Testis (tissue), 3 donors: ENCODE data around the gene KRTAP29-1. TPM values are rescaled to one million over a fixed set of nuclear protein-coding genes. Genes with fewer than 3 reads are reported as not detected.
"Not testable (repeated sequence)": the region's sequence is repeated elsewhere in the genome, so short reads cannot be mapped to it uniquely, and the experiment has no call there.

Source experiments
- DNase-seq: peaks from one replicate; pipeline ENCODE4 v3.0.0-alpha.2; 2019
- H3K27ac ChIP-seq, 2 donors: fragments of 200-600 bp; sonication (generic); one replicate each; pipeline ENCODE4 v1.5.1; 2019
- H3K27me3 ChIP-seq: fragments of 200-600 bp; sonication (generic); one replicate; pipeline ENCODE4 v1.5.1; 2019
- H3K36me3 ChIP-seq: fragments of 200-600 bp; sonication (generic); one replicate; pipeline ENCODE4 v1.5.1; 2017; ENCODE audit warnings: low read depth; ENCODE audit errors: missing control alignments
- H3K4me1 ChIP-seq: fragments of 200-600 bp; sonication (generic); one replicate; pipeline ENCODE4 v1.5.1; 2019
- H3K4me3 ChIP-seq, 2 donors: fragments of 200-600 bp; sonication (generic); one replicate each; pipeline ENCODE4 v1.5.1; 2017 to 2019
- H3K9me3 ChIP-seq: fragments of 200-600 bp; sonication (generic); one replicate; pipeline ENCODE4 v1.5.1; 2017
- POLR2A ChIP-seq: fragments of 450-650 bp; IDR thresholded peaks from one replicate; pipeline ENCODE4 v1.6.1; 2017; ENCODE audit warnings: antibody characterized with exemption, mild to moderate bottlenecking, moderate library complexity
- WGBS, 2 donors: methylation state at CpG; one replicate each; pipeline ENCODE4 v1.1.5; 2018; 5-methylcytosine and 5-hydroxymethylcytosine counted together
- intact Hi-C: fragments of 100-400 bp; cut with DNase I; formaldehyde crosslinking; loops from one replicate; pipeline ENCODE4 v1.15.1; 2023; ENCODE audit warnings: low total_unique reads
- polyA plus RNA-seq: library from polyadenylated mRNA; stranded (reverse); fragments of 350-450 nt; fragmentation: Illumina TruSeq; extraction: RNeasy Lipid Tissue Mini Kit (QIAGEN cat#74804); gene quantifications from one replicate; pipeline ENCODE4 v1.2.3, GENCODE V29; 2014; ENCODE audit warnings: low read depth, low replicate concordance; ENCODE audit not compliant: insufficient read depth
- small RNA-seq, 2 donors: library from RNA; depleted of rRNA; stranded (forward); fragments of <200 nt; gene quantifications; one replicate each; pipeline ENCODE3, GENCODE V24; 2016
- total RNA-seq, 2 donors: library from RNA; depleted of rRNA; stranded (reverse); fragments of >200 nt; gene quantifications; one replicate each; pipeline ENCODE4 v1.2.3, GENCODE V29; 2016
- TF ChIP-seq, protein P1 (sequence below), 3 experiments: fragments of 450-650 bp in 2 of 3; fragments of 200-600 bp in 1 of 3; sonication (generic) in 1 of 3; IDR thresholded peaks; one replicate each; pipeline ENCODE4 v1.5.1; 2016 to 2019; ENCODE audit warnings: antibody characterized with exemption in 3 of 3, mild to moderate bottlenecking in 2 of 3, moderate library complexity in 1 of 3

KRTAP29-1 gene
- total and polyA plus RNA-seq, 3 donors from 2014 or later: not detected

DNA sequence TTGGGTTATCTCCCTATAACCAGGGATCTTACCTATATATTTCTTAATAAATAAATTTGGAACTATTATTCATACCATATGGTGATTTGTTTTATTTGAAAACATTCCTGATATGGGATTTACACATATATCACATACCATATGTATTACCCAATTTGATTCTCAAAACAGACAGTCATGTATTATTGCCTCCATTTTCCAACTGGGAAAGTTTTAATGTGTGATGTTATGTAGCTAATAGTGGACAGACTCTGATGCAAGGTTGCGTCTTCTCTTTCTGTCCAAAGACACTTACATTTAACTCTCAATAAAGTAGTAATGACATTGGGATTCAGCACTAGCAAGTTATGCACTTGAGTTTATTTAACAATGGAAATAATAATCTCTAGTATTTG is 46.4 kb downstream of the KRTAP29-1 start:
- Histone ChIP-seq H3K27me3 (no peaks in the 10 kb centered on the region), H3K9me3 (no peaks in the 10 kb centered on the region), H3K27ac (no peak overlapping the region), H3K36me3 (no peaks in the 10 kb centered on the region), H3K4me3 (no peak overlapping the region), H3K4me1 (no peaks in the 10 kb centered on the region)
- intact Hi-C loops: no loop called here
- 87 to 96% methylated on average over 1 of the region's 1 CpG for WGBS, 2 donors
- no peak for TF ChIP-seq POLR2A
- TF ChIP-seq, protein P1, sequence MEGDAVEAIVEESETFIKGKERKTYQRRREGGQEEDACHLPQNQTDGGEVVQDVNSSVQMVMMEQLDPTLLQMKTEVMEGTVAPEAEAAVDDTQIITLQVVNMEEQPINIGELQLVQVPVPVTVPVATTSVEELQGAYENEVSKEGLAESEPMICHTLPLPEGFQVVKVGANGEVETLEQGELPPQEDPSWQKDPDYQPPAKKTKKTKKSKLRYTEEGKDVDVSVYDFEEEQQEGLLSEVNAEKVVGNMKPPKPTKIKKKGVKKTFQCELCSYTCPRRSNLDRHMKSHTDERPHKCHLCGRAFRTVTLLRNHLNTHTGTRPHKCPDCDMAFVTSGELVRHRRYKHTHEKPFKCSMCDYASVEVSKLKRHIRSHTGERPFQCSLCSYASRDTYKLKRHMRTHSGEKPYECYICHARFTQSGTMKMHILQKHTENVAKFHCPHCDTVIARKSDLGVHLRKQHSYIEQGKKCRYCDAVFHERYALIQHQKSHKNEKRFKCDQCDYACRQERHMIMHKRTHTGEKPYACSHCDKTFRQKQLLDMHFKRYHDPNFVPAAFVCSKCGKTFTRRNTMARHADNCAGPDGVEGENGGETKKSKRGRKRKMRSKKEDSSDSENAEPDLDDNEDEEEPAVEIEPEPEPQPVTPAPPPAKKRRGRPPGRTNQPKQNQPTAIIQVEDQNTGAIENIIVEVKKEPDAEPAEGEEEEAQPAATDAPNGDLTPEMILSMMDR (IDR thresholded peaks at IDR 0.05): no peak
- no peak for DNase-seq

DNA sequence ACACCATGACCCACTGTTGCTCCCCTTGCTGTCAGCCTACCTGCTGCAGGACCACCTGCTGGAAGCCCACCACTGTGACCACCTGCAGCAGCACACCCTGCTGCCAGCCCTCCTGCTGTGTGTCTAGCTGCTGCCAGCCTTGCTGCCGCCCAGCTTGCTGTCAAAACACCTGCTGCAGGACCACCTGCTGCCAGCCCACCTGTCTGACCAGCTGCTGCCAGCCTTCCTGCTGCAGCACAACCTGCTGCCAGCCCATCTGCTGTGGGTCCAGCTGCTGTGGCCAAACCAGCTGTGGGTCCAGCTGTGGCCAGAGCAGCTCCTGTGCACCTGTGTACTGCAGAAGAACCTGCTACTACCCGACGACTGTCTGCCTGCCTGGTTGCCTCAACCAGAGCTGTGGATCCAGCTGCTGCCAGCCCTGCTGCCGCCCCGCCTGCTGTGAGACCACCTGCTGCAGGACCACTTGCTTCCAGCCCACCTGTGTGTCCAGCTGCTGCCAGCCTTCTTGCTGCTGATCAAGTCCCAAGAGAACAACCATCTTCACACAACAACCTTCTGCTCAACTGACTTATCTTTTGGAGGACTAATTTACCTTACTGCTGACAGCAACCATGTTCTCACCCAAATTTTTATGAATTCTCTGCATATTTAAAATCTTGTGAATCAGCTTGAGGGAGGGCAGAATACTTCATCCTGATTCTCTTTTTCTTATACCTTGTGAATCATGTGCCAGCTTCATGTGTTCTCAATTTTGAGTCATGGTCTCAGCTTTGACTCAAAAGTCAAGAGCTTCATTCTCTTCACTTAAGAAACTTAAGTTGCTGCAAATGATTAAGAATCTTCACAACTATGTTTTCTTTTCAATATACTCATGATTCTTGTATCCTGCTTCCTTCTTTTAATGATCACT is 47.0 kb downstream of the KRTAP29-1 start, which contains the start of gene KRTAP9-9:
TSS of gene KRTAP9-9 (plus strand) at position 4 of the 910 bp plus-strand sequence.
- H3K9me3 ChIP-seq, intact Hi-C loops, DNase-seq, H3K4me3 ChIP-seq, H3K27ac ChIP-seq, H3K27me3 ChIP-seq, H3K36me3 ChIP-seq, H3K4me1 ChIP-seq: not testable (repeated sequence)
- 90 to 93% methylated on average over 4 of the region's 5 CpGs for WGBS, 2 donors

DNA sequence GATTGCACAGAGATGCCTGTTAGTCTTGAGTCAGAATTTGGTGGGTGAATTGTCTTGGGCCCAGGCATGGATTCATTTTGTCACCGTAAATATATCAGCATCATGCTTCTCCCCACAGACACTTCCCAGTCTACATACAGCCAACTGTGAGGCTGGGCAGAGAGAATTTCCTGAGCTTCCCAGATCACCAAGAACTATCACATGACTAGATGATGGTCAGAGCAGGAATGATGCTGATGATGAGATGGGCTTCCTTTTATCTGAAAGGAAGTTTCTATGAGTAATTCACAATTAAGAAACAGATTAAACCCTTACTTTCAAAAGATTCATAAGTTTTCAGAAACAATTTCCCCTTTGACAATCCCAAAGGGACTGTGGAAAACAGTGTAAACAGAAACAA is 47.8 kb downstream of the KRTAP29-1 start:
- intact Hi-C loops: no loop called here

More for the DNA sequence above, 47.8 kb downstream of the KRTAP29-1 start:
- Histone ChIP-seq H3K4me3 (no peak overlapping the region), H3K4me1 (no peaks in the 10 kb centered on the region), H3K36me3 (no peaks in the 10 kb centered on the region), H3K9me3 (no peaks in the 10 kb centered on the region), H3K27ac (no peak overlapping the region), H3K27me3 (no peaks in the 10 kb centered on the region)
- TF ChIP-seq, protein P1 (IDR thresholded peaks at IDR 0.05): no peak
- no peak for TF ChIP-seq POLR2A
- WGBS, 2 donors: 0% methylated on average over 1 of the region's 1 CpG; no CpG with 5 or more reads in 1 of the 2 donors
- no peak for DNase-seq

Small RNAs within 50 kb of the gene (small RNA-seq; reads per million reads assigned to genes)
- gene KRTAP9-10P: 0 reads per million in 2 donors

Other genes with a start within 250 kb of the KRTAP29-1 start
Only the 30 nearest of the 37 such genes appear.
- not detected for gene KRTAP4-16, start 200.6 kb downstream of the KRTAP29-1 start, total RNA-seq
- not detected for gene KRTAP4-16, start 200.6 kb downstream of the KRTAP29-1 start, polyA plus RNA-seq
- gene KRTAP4-9, start 197.5 kb downstream of the KRTAP29-1 start, total RNA-seq: not detected
- gene KRTAP4-9, start 197.5 kb downstream of the KRTAP29-1 start, polyA plus RNA-seq: not detected
- gene KRTAP4-11, start 184.5 kb downstream of the KRTAP29-1 start, total RNA-seq: not detected
- gene KRTAP4-11, start 184.5 kb downstream of the KRTAP29-1 start, polyA plus RNA-seq: not detected
- not detected for gene KRTAP4-12, start 178.7 kb downstream of the KRTAP29-1 start, total RNA-seq
- not detected for gene KRTAP4-12, start 178.7 kb downstream of the KRTAP29-1 start, polyA plus RNA-seq
- gene KRTAP4-6, start 162.3 kb downstream of the KRTAP29-1 start, total RNA-seq: not detected
- gene KRTAP4-6, start 162.3 kb downstream of the KRTAP29-1 start, polyA plus RNA-seq: not detected
- not detected for gene KRTAP4-5, start 153.0 kb downstream of the KRTAP29-1 start, total RNA-seq
- gene KRTAP4-5, start 153.0 kb downstream of the KRTAP29-1 start, polyA plus RNA-seq: not detected
- not detected for gene KRTAP4-4, start 142.1 kb downstream of the KRTAP29-1 start, total RNA-seq
- gene KRTAP4-4, start 142.1 kb downstream of the KRTAP29-1 start, polyA plus RNA-seq: not detected
- not detected for gene KRTAP4-3, start 134.6 kb downstream of the KRTAP29-1 start, total RNA-seq
- gene KRTAP4-3, start 134.6 kb downstream of the KRTAP29-1 start, polyA plus RNA-seq: not detected
- gene KRTAP4-2, start 124.6 kb downstream of the KRTAP29-1 start, total RNA-seq: not detected
- gene KRTAP4-2, start 124.6 kb downstream of the KRTAP29-1 start, polyA plus RNA-seq: not detected
- not detected for gene KRTAP4-1, start 117.9 kb downstream of the KRTAP29-1 start, total RNA-seq
- not detected for gene KRTAP4-1, start 117.9 kb downstream of the KRTAP29-1 start, polyA plus RNA-seq
- not detected for gene KRTAP9-1, start 113.0 kb downstream of the KRTAP29-1 start, total RNA-seq
- not detected for gene KRTAP9-1, start 113.0 kb downstream of the KRTAP29-1 start, polyA plus RNA-seq
- not detected for gene KRTAP9-2, start 76.2 kb downstream of the KRTAP29-1 start, total RNA-seq
- gene KRTAP9-2, start 76.2 kb downstream of the KRTAP29-1 start, polyA plus RNA-seq: not detected
- not detected for gene KRTAP9-3, start 70.4 kb downstream of the KRTAP29-1 start, total RNA-seq
- not detected for gene KRTAP9-3, start 70.4 kb downstream of the KRTAP29-1 start, polyA plus RNA-seq
- not detected for gene KRTAP9-8, start 64.9 kb downstream of the KRTAP29-1 start, total RNA-seq
- not detected for gene KRTAP9-8, start 64.9 kb downstream of the KRTAP29-1 start, polyA plus RNA-seq
- gene KRTAP9-4, start 53.2 kb downstream of the KRTAP29-1 start, total RNA-seq: not detected
- gene KRTAP9-4, start 53.2 kb downstream of the KRTAP29-1 start, polyA plus RNA-seq: not detected
- not detected for gene KRTAP9-9, start 47.5 kb downstream of the KRTAP29-1 start, total RNA-seq
- not detected for gene KRTAP9-9, start 47.5 kb downstream of the KRTAP29-1 start, polyA plus RNA-seq
- gene KRTAP9-6, start 37.5 kb downstream of the KRTAP29-1 start, total RNA-seq: not detected
- gene KRTAP9-6, start 37.5 kb downstream of the KRTAP29-1 start, polyA plus RNA-seq: not detected
- under 1 TPM in 1 of 2 donors, not detected in 1; 0.47 TPM for gene KRTAP9-7, start 27.2 kb downstream of the KRTAP29-1 start, total RNA-seq
- not detected for gene KRTAP9-7, start 27.2 kb downstream of the KRTAP29-1 start, polyA plus RNA-seq
- not detected for gene KRTAP16-1, start 6.5 kb upstream of the KRTAP29-1 start, total RNA-seq
- not detected for gene KRTAP16-1, start 6.5 kb upstream of the KRTAP29-1 start, polyA plus RNA-seq
- gene KRTAP17-1, start 12.9 kb upstream of the KRTAP29-1 start, total RNA-seq: not detected
- not detected for gene KRTAP17-1, start 12.9 kb upstream of the KRTAP29-1 start, polyA plus RNA-seq
- 1 to 10 TPM in 1 of 2 donors, under 1 TPM in 1; 0.50 to 3.1 TPM for gene KRT33A, start 48.0 kb upstream of the KRTAP29-1 start, total RNA-seq
- 2.3 TPM for gene KRT33A, start 48.0 kb upstream of the KRTAP29-1 start, polyA plus RNA-seq
- gene KRT33B, start 67.0 kb upstream of the KRTAP29-1 start, total RNA-seq: under 1 TPM in 1 of 2 donors, not detected in 1; 0.25 TPM
- gene KRT33B, start 67.0 kb upstream of the KRTAP29-1 start, polyA plus RNA-seq: not detected
- under 1 TPM; 0.50 to 0.55 TPM for gene KRT34, start 79.5 kb upstream of the KRTAP29-1 start, total RNA-seq
- gene KRT34, start 79.5 kb upstream of the KRTAP29-1 start, polyA plus RNA-seq: 1.2 TPM
- gene KRT31, start 94.8 kb upstream of the KRTAP29-1 start, total RNA-seq: under 1 TPM in 1 of 2 donors, not detected in 1; 0.74 TPM
- gene KRT31, start 94.8 kb upstream of the KRTAP29-1 start, polyA plus RNA-seq: 0.53 TPM
- gene KRT37, start 121.7 kb upstream of the KRTAP29-1 start, total RNA-seq: not detected
- not detected for gene KRT37, start 121.7 kb upstream of the KRTAP29-1 start, polyA plus RNA-seq
- not detected for gene KRT38, start 138.1 kb upstream of the KRTAP29-1 start, total RNA-seq
- gene KRT38, start 138.1 kb upstream of the KRTAP29-1 start, polyA plus RNA-seq: not detected
- under 1 TPM in 1 of 2 donors, not detected in 1; 0.19 TPM for gene KRT32, start 164.5 kb upstream of the KRTAP29-1 start, total RNA-seq
- gene KRT32, start 164.5 kb upstream of the KRTAP29-1 start, polyA plus RNA-seq: not detected
- not detected for gene KRT35, start 178.3 kb upstream of the KRTAP29-1 start, total RNA-seq
- gene KRT35, start 178.3 kb upstream of the KRTAP29-1 start, polyA plus RNA-seq: 0.18 TPM
- gene KRT36, start 187.1 kb upstream of the KRTAP29-1 start, total RNA-seq: under 1 TPM; 0.24 to 0.43 TPM
- gene KRT36, start 187.1 kb upstream of the KRTAP29-1 start, polyA plus RNA-seq: 0.24 TPM
- gene KRT13, start 202.8 kb upstream of the KRTAP29-1 start, total RNA-seq: 1 to 10 TPM; 2.4 to 7.7 TPM
- gene KRT13, start 202.8 kb upstream of the KRTAP29-1 start, polyA plus RNA-seq: 21.4 TPM